Urothelium cell line (cell line): ENCODE data around the gene TAF11L2.
"Not testable (repeated sequence)": the region's sequence is repeated elsewhere in the genome, so short reads cannot be mapped to it uniquely, and the experiment has no call there.

Source experiments
- DNase-seq: peaks from one replicate; pipeline ENCODE4 v3.0.0; 2011; ENCODE audit warnings: low spot score, mixed read lengths
- FAIRE-seq: peaks from 2 replicates; lab custom pipeline; 2011; peaks lifted over from hg19 to GRCh38; lab: Jason Lieb, UNC

Gene TAF11L2

GRCh38 chr5:17524935-17525334 lies 26.9 kb downstream of the TAF11L2 start, which contains the start of gene TAF11L5:
TSS of gene TAF11L5 (plus strand) at chr5:17525235.
- not testable (repeated sequence) for FAIRE-seq, DNase-seq

- FAIRE-seq, DNase-seq: not testable (repeated sequence)
Observed at GRCh38 chr5:17526504-17526903, 28.5 kb downstream of the TAF11L2 start.

GRCh38 chr5:17528369-17528768 lies 30.3 kb downstream of the TAF11L2 start, which contains the start of gene TAF11L6:
TSS of gene TAF11L6 (plus strand) at chr5:17528669.
- not testable (repeated sequence) for DNase-seq, FAIRE-seq
